Keratinocyte (primary cell): Measurements from ENCODE around the gene TMEM80. TPM values are rescaled to one million over a fixed set of nuclear protein-coding genes. Genes with fewer than 3 reads are reported as not detected.

ENCODE experiments used
- DNase-seq: peaks from one replicate; pipeline ENCODE4 v3.0.0-alpha.2; 2011; ENCODE audit warnings: low read depth, missing footprints, low spot score
- FAIRE-seq: peaks from 2 replicates; lab custom pipeline; 2011; peaks lifted over from hg19 to GRCh38; lab: Jason Lieb, UNC
- H2AFZ ChIP-seq: 2 replicates; pipeline ENCODE4 v1.6.0; 2012; ENCODE audit warnings: low read length, control low read depth, inconsistent platforms; ENCODE audit not compliant: control insufficient read depth
- H3K27ac ChIP-seq: 2 replicates; pipeline ENCODE4 v1.5.1; 2011; ENCODE audit warnings: low read length; ENCODE audit not compliant: control insufficient read depth, insufficient read depth
- H3K27me3 ChIP-seq: 3 replicates; pipeline ENCODE4 v1.6.0; 2011; ENCODE audit warnings: low read length; ENCODE audit not compliant: control insufficient read depth, insufficient read depth; ENCODE audit errors: extremely low read depth
- H3K36me3 ChIP-seq, 2 experiments: 2 replicates in 1 of 2; 3 replicates in 1 of 2; pipeline ENCODE4 v1.5.1; 2011; ENCODE audit warnings: low read length in 2 of 2, mild to moderate bottlenecking in 1 of 2; ENCODE audit not compliant: control insufficient read depth in 2 of 2, insufficient read depth in 2 of 2; ENCODE audit errors: extremely low read depth in 1 of 2
- H3K4me1 ChIP-seq: 3 replicates; pipeline ENCODE4 v1.5.1; 2011; ENCODE audit warnings: low read length; ENCODE audit not compliant: control insufficient read depth, insufficient read depth; ENCODE audit errors: extremely low read depth
- H3K4me2 ChIP-seq: 3 replicates; pipeline ENCODE4 v1.6.0; 2011; ENCODE audit warnings: low read depth, low read length; ENCODE audit not compliant: control insufficient read depth, insufficient read depth; ENCODE audit errors: extremely low read depth
- H3K4me3 ChIP-seq, 3 experiments: fragments of 200-600 bp in 1 of 3; sonication (generic) in 1 of 3; 2 replicates in 2 of 3; 3 replicates in 1 of 3; pipeline ENCODE4 v1.5.1; 2011 to 2016; ENCODE audit warnings: low read length in 3 of 3, mild to moderate bottlenecking in 3 of 3, control low read depth in 2 of 3, inconsistent platforms in 1 of 3, low read depth in 1 of 3, mixed read lengths in 1 of 3, mixed run types in 1 of 3, moderate library complexity in 1 of 3; ENCODE audit not compliant: control insufficient read depth in 2 of 3, insufficient read depth in 2 of 3; ENCODE audit errors: extremely low read depth in 1 of 3
- H3K79me2 ChIP-seq: 2 replicates; pipeline ENCODE4 v1.6.0; 2012; ENCODE audit warnings: low read length; ENCODE audit not compliant: control insufficient read depth, insufficient read depth
- H3K9ac ChIP-seq: 3 replicates; pipeline ENCODE4 v1.6.0; 2011; ENCODE audit warnings: low read length; ENCODE audit not compliant: control insufficient read depth, insufficient read depth; ENCODE audit errors: extremely low read depth
- H3K9me1 ChIP-seq: 3 replicates; pipeline ENCODE4 v1.6.0; 2011; ENCODE audit warnings: low read length; ENCODE audit not compliant: control insufficient read depth, insufficient read depth; ENCODE audit errors: extremely low read depth
- H3K9me3 ChIP-seq: 2 replicates; pipeline ENCODE4 v1.5.1; 2012; ENCODE audit warnings: low read depth, low read length; ENCODE audit not compliant: control insufficient read depth
- H4K20me1 ChIP-seq: 3 replicates; pipeline ENCODE4 v1.6.0; 2011; ENCODE audit warnings: low read length; ENCODE audit not compliant: control insufficient read depth, insufficient read depth; ENCODE audit errors: extremely low read depth
- EZH2 ChIP-seq: IDR thresholded peaks from one replicate; pipeline ENCODE4 v1.6.1; 2012; ENCODE audit warnings: inconsistent platforms, mild to moderate bottlenecking, low read length, moderate library complexity
- dilution Hi-C: fragments of 300-500 bp; cut with MboI; formaldehyde crosslinking; loops from one replicate; pipeline ENCODE4 v1.7.0; 2020; ENCODE audit warnings: low sequenced_read_pairs; ENCODE audit not compliant: extremely low pct_ligation_motif_present
- polyA plus RNA-seq, 5 experiments: library from polyadenylated mRNA; depleted of rRNA in 3 of 5; stranded (reverse) in 3 of 5; stranded (forward) in 1 of 5; unstranded in 1 of 5; fragments of >200 nt; gene quantifications; 1 replicate in 1 of 5; 2 replicates in 3 of 5; 3 replicates in 1 of 5; pipeline versions ENCODE4 v1.2.1 to v1.2.3, GENCODE V29; 2011 to 2012; ENCODE audit warnings: missing spikeins in 2 of 5, low read depth in 1 of 5, low replicate concordance in 1 of 5
- TF ChIP-seq, protein P1 (sequence below), 3 experiments: IDR thresholded peaks in 1 of 3; conservative IDR thresholded peaks in 1 of 3; optimal IDR thresholded peaks in 1 of 3; 2 replicates in 2 of 3; 3 replicates in 1 of 3; pipeline versions ENCODE3 to v1.5.1; 2011; ENCODE audit warnings: low read length in 3 of 3, mild to moderate bottlenecking in 3 of 3, moderate library complexity in 2 of 3, control low read depth in 1 of 3, inconsistent platforms in 1 of 3; ENCODE audit not compliant: insufficient read depth in 2 of 3; ENCODE audit errors: extremely low read depth in 1 of 3

Gene TMEM80
- polyA plus RNA-seq, 1 donor (not counting 4 experiments of a cell fraction or from before 2014, with no cell fraction given), result 29.8 TPM

DNA sequence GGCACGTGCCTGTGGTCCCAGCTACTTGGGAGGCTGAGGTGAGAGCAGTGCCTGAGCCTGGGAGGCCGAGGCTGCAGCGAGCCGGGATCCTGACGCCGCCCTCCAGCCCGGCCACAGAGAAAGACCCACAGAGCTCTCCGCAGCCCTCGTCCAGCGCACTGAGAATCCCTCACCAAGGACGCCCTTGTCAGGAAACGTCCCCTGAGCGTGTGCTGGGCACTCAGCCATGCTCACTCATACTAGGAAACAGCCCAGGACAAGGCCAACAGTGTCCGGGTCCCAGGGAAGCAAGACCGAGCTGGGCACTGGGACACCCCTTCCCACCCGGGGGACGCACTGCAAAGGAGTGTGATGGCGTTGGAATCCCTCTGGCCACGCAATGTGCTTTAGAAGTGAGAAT is 15.1 kb upstream of the TMEM80 start:
- H3K4me3 ChIP-seq, result no peak overlapping the region
- no peak overlapping the region for H3K27ac ChIP-seq
- FAIRE-seq (no peak), DNase-seq (no peak)
- peaks cover 19 to 34% of the 10 kb centered on the region in 2 experiments for H3K36me3 ChIP-seq
- H3K9me3 ChIP-seq, result no peaks in the 10 kb centered on the region
- no peaks in the 10 kb centered on the region for H3K79me2 ChIP-seq
- H3K9me1 ChIP-seq, result no peaks in the 10 kb centered on the region
- H3K4me1 ChIP-seq, result no peaks in the 10 kb centered on the region
- no peak overlapping the region for H2AFZ ChIP-seq
- H4K20me1 ChIP-seq, result no peaks in the 10 kb centered on the region
- no peak for TF ChIP-seq EZH2
- TF ChIP-seq, protein P1, sequence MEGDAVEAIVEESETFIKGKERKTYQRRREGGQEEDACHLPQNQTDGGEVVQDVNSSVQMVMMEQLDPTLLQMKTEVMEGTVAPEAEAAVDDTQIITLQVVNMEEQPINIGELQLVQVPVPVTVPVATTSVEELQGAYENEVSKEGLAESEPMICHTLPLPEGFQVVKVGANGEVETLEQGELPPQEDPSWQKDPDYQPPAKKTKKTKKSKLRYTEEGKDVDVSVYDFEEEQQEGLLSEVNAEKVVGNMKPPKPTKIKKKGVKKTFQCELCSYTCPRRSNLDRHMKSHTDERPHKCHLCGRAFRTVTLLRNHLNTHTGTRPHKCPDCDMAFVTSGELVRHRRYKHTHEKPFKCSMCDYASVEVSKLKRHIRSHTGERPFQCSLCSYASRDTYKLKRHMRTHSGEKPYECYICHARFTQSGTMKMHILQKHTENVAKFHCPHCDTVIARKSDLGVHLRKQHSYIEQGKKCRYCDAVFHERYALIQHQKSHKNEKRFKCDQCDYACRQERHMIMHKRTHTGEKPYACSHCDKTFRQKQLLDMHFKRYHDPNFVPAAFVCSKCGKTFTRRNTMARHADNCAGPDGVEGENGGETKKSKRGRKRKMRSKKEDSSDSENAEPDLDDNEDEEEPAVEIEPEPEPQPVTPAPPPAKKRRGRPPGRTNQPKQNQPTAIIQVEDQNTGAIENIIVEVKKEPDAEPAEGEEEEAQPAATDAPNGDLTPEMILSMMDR (optimal IDR thresholded peaks at IDR 0.05 in 1 of 3, IDR thresholded peaks at IDR 0.05 in 1 of 3, conservative IDR thresholded peaks at IDR 0.05 in 1 of 3; ENCODE audit: extremely low read depth in 1 of 3, insufficient read depth in 2 of 3, low read length in 3 of 3), result no peak
- dilution Hi-C loops, result no loop called here
- no peak overlapping the region for H3K4me2 ChIP-seq
- H3K9ac ChIP-seq, result no peak overlapping the region
- H3K27me3 ChIP-seq, result no peaks in the 10 kb centered on the region

DNA sequence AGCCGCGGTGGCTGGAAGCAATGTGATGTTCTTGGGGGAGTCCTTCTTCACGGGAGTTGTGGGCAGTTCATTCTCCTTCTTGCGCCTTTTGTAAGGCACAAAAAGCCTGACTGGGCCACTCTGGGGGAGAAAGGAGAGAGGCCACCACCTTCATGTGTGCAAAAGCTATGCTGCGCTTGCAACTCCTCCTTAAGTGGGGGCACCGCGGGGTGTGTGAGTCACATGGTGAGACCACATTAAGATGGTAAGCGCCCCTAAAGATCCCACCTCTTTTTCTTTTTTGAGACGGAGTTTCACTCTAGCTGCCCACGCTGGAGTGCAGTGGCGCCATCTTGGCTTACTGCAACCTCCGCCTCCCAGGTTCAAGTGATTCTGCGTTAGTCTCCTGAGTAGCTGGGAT is 14.6 kb upstream of the TMEM80 start:
- no peak overlapping the region for H3K27ac ChIP-seq
- H3K4me3 ChIP-seq, result no peak overlapping the region
- no peak overlapping the region for H2AFZ ChIP-seq
- TF ChIP-seq EZH2, result no peak
- TF ChIP-seq, protein P1 (optimal IDR thresholded peaks at IDR 0.05 in 1 of 3, IDR thresholded peaks at IDR 0.05 in 1 of 3, conservative IDR thresholded peaks at IDR 0.05 in 1 of 3; ENCODE audit: extremely low read depth in 1 of 3, insufficient read depth in 2 of 3, low read length in 3 of 3), result no peak
- DNase-seq, result no peak
- H3K9me3 ChIP-seq, result no peaks in the 10 kb centered on the region
- H3K9ac ChIP-seq, result no peak overlapping the region
- H3K4me2 ChIP-seq, result no peak overlapping the region
- dilution Hi-C loops, result no loop called here
- no peaks in the 10 kb centered on the region for H3K9me1 ChIP-seq
- no peaks in the 10 kb centered on the region for H4K20me1 ChIP-seq
- FAIRE-seq, result no peak
- no peaks in the 10 kb centered on the region for H3K79me2 ChIP-seq
- H3K36me3 ChIP-seq, result peaks cover 22 to 34% of the 10 kb centered on the region in 2 experiments
- H3K4me1 ChIP-seq, result no peaks in the 10 kb centered on the region
- no peaks in the 10 kb centered on the region for H3K27me3 ChIP-seq
